K562 (cell line): ENCODE results near the gene PCK2.

Experiments used
- CTCF ChIP-seq, 3 experiments: IDR thresholded peaks in 2 of 3; conservative IDR thresholded peaks in 1 of 3; 2 replicates each; pipeline ENCODE4 v1.5.1; 2011 to 2012; ENCODE audit warnings: low read length in 3 of 3, mild to moderate bottlenecking in 3 of 3, control low read depth in 2 of 3, improper control_type of control experiment in 1 of 3, inconsistent platforms in 1 of 3, low read depth in 1 of 3, mixed read lengths in 1 of 3, moderate library complexity in 1 of 3; ENCODE audit not compliant: insufficient read depth in 2 of 3
- HLTF ChIP-seq: fragments of 450-650 bp; IDR thresholded peaks from 2 replicates; pipeline ENCODE4 v1.6.1; 2016
- JUN ChIP-seq, 2 experiments: sonication (generic) in 1 of 2; formaldehyde crosslinking in 1 of 2; IDR thresholded peaks; 2 replicates each; pipeline versions ENCODE4 v1.6.1 to v1.8.0; 2012 to 2022; ENCODE audit warnings: borderline replicate concordance in 2 of 2, mild to moderate bottlenecking in 2 of 2, improper control_type of control experiment in 1 of 2, low read depth in 1 of 2, low read length in 1 of 2, missing genetic modification reagents in 1 of 2

DNA sequence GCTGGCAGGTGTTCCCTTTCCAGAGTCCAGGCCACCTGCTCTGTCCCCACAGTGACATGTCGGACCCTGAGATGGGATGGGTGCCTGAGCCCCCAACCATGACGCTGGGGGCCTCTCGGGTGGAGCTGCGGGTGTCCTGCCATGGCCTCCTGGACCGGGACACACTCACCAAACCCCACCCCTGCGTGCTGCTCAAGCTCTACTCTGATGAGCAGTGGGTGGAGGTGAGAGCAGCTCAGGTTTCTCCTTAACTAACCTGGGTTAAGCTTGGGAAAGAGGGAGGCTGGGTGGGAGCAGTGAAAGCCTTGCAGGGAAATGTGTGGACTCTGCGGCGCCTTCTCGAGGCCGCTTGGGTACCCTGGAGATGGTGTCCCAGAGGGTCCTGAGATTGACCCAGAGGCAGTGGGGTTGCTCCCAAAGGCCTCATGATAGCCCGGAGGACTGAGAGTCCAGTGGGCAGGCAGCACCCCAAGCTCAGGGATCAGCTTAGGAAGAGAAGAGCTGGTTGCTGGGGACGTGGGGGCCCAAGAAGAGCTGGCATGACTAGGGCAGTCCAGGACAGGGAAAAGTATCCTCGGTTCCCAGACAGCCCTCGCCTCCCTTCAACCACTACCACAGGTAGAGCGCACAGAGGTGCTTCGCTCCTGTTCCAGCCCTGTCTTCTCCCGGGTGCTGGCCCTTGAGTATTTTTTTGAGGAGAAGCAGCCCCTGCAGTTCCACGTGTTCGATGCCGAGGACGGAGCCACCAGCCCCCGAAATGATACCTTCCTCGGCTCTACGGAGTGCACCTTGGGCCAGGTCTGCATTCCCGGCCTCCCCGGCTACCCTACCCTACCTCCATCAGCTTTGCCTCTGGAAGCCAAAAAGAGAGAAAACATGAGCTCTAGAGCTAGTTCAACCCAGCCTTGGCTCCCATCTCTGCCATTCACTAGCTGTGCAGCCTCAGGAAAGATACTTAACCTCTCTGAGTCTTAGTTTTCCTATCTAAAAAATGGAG, 20.9 kb upstream of the PCK2 start:
- TF ChIP-seq CTCF (IDR thresholded peaks at IDR 0.05 in 2 of 3, conservative IDR thresholded peaks at IDR 0.05 in 1 of 3; ENCODE audit: insufficient read depth in 2 of 3, low read depth in 1 of 3, low read length in 3 of 3) (no peak), JUN (IDR thresholded peaks at IDR 0.05; ENCODE audit: borderline replicate concordance, low read depth, low read length) (no peak), JUN (CRISPR knock-in tag; IDR thresholded peaks at IDR 0.05; ENCODE audit: borderline replicate concordance) (no peak), HLTF (no peak)
